ENCODE data around the gene SPAG9.

SPAG9 gene

DNA sequence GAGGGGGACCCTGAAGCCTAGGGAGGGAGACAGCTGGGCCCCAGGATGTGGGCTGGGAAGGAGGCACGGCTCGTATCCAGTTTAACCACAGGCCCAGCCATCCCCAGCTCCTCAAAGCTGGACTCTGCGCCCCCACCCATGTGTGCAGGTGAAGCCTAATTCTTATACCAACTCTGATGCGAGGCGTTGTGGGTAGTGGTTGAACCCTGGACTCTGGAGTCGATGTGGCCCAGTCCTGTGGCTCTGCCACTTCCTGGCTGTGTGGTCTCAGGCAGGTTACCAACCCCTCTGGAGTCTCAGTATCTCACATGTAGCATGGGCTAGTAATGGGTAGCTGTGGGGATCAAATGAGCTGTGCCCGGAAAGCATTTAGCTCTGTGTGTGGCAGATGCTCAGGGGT lies 194.1 kb downstream of the SPAG9 start:
- TF ChIP-seq, protein P1, sequence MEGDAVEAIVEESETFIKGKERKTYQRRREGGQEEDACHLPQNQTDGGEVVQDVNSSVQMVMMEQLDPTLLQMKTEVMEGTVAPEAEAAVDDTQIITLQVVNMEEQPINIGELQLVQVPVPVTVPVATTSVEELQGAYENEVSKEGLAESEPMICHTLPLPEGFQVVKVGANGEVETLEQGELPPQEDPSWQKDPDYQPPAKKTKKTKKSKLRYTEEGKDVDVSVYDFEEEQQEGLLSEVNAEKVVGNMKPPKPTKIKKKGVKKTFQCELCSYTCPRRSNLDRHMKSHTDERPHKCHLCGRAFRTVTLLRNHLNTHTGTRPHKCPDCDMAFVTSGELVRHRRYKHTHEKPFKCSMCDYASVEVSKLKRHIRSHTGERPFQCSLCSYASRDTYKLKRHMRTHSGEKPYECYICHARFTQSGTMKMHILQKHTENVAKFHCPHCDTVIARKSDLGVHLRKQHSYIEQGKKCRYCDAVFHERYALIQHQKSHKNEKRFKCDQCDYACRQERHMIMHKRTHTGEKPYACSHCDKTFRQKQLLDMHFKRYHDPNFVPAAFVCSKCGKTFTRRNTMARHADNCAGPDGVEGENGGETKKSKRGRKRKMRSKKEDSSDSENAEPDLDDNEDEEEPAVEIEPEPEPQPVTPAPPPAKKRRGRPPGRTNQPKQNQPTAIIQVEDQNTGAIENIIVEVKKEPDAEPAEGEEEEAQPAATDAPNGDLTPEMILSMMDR (conservative IDR thresholded peaks at IDR 0.05; ENCODE audit: control insufficient read depth, insufficient read depth, low read depth, low read length) = no peak
- no peak overlapping the region for H3K4me3 ChIP-seq (ENCODE audit: control insufficient read depth, low read depth, low read length)
- no peak for DNase-seq (ENCODE audit: low read depth)

DNA sequence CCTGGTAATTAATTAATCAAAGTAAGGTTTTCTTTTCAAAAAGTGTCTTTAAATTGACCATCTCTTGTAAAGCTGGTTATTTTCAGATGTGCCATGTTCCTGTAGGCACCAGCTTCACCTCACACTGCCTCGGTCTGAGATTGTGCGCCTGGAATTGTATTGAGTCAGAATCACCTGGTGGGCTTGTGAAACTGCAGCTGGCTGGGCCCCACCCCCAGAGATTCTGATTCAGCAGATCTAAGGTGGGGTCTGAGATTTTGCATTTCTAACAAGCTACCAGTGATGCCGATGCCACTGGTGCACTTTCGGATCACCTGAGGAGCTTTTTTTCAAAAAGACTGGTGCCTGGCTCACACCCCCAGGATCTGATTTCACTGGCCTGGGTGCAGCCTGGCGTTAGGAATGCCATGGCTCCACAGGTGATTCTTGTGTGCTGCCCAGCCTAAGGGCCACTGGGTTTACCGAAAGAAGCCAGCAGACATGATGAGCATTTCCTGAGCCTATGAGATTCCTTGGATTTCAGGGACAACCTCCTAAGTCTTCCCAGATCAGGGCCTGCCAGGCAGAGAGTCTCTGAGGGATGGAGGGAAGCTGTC lies 195.3 kb downstream of the SPAG9 start:
- TF ChIP-seq, protein P1 (conservative IDR thresholded peaks at IDR 0.05; ENCODE audit: control insufficient read depth, insufficient read depth, low read depth, low read length) = no peak
- no peak overlapping the region for H3K4me3 ChIP-seq (ENCODE audit: control insufficient read depth, low read depth, low read length)
- DNase-seq (ENCODE audit: low read depth) = no peak

- DNase-seq (ENCODE audit: low read depth) = no peak
- TF ChIP-seq, protein P1 (conservative IDR thresholded peaks at IDR 0.05; ENCODE audit: control insufficient read depth, insufficient read depth, low read depth, low read length) = no peak
- H3K4me3 ChIP-seq (ENCODE audit: control insufficient read depth, low read depth, low read length) = no peak overlapping the region
Measured at GRCh38 chr17:50924800-50925199, 195.9 kb downstream of the SPAG9 start.

- H3K4me3 ChIP-seq (ENCODE audit: control insufficient read depth, low read depth, low read length) = no peak overlapping the region
- DNase-seq (ENCODE audit: low read depth) = no peak
- TF ChIP-seq, protein P1 (conservative IDR thresholded peaks at IDR 0.05; ENCODE audit: control insufficient read depth, insufficient read depth, low read depth, low read length) = no peak
Measured at GRCh38 chr17:50924300-50924699, 196.4 kb downstream of the SPAG9 start.

GRCh38 chr17:50923611-50924010 lies 197.1 kb downstream of the SPAG9 start:
- H3K4me3 ChIP-seq (ENCODE audit: control insufficient read depth, low read depth, low read length) = no peak overlapping the region
- TF ChIP-seq, protein P1 (conservative IDR thresholded peaks at IDR 0.05; ENCODE audit: control insufficient read depth, insufficient read depth, low read depth, low read length) = no peak
- no peak for DNase-seq (ENCODE audit: low read depth)

- no peak for DNase-seq (ENCODE audit: low read depth)
Measured at GRCh38 chr17:50922721-50923405, 197.8 kb downstream of the SPAG9 start.

More at GRCh38 chr17:50922721-50923405, 197.8 kb downstream of the SPAG9 start:
- TF ChIP-seq, protein P1 (conservative IDR thresholded peaks at IDR 0.05; ENCODE audit: control insufficient read depth, insufficient read depth, low read depth, low read length) = no peak
- no peak overlapping the region for H3K4me3 ChIP-seq (ENCODE audit: control insufficient read depth, low read depth, low read length)
